ENCODE results near the gene STKLD1. TPM values are rescaled to one million over a fixed set of nuclear protein-coding genes. Genes with fewer than 3 reads are reported as not detected.
"Not testable (repeated sequence)": the region's sequence is repeated elsewhere in the genome, so short reads cannot be mapped to it uniquely, and the experiment has no call there.

STKLD1 gene
- total RNA-seq, 1 donor from 2014 or later, result 0.64 TPM

DNA sequence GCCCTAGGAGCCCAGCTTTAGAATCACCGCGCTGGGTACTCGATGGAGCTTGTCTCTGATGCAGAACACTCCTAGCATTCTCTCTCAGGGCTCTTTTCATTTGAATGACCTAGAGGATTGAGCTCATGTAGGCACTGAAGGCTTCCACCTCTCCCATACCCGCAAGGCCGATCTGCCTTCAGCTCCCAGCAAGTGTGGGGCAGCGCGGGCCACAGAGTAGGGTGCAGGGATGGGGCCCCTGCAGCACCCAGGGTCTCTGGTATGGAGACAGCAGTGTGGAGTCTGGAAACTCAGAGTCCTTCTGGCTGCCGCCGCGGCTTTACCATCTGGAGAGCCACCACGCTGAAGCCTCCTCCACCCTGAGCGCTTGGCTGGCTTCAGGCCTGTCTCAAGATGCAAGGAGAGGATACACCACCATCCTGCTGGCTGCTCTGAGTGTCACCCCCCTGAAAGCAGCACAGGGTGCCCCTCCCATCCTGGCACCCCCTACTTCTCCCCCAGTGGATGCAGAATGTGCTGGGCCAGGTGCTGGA, 12.9 kb downstream of the STKLD1 start:
- no peak for DNase-seq (ENCODE audit: low spot score)
- no peaks in the 10 kb centered on the region for H3K4me1 Mint-ChIP-seq (ENCODE audit: unreplicated experiment)
- no peak overlapping the region for H3K27ac Mint-ChIP-seq (ENCODE audit: unreplicated experiment)
- TF ChIP-seq, protein P1, sequence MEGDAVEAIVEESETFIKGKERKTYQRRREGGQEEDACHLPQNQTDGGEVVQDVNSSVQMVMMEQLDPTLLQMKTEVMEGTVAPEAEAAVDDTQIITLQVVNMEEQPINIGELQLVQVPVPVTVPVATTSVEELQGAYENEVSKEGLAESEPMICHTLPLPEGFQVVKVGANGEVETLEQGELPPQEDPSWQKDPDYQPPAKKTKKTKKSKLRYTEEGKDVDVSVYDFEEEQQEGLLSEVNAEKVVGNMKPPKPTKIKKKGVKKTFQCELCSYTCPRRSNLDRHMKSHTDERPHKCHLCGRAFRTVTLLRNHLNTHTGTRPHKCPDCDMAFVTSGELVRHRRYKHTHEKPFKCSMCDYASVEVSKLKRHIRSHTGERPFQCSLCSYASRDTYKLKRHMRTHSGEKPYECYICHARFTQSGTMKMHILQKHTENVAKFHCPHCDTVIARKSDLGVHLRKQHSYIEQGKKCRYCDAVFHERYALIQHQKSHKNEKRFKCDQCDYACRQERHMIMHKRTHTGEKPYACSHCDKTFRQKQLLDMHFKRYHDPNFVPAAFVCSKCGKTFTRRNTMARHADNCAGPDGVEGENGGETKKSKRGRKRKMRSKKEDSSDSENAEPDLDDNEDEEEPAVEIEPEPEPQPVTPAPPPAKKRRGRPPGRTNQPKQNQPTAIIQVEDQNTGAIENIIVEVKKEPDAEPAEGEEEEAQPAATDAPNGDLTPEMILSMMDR (IDR thresholded peaks at IDR 0.05; ENCODE audit: unreplicated experiment), result no peak
- no peak overlapping the region for H3K4me3 Mint-ChIP-seq (ENCODE audit: unreplicated experiment)
- H3K27me3 Mint-ChIP-seq (ENCODE audit: unreplicated experiment), result peaks cover 2% of the 10 kb centered on the region
- no peaks in the 10 kb centered on the region for H3K9me3 Mint-ChIP-seq (ENCODE audit: unreplicated experiment)
- no peaks in the 10 kb centered on the region for H3K36me3 Mint-ChIP-seq (ENCODE audit: low read depth, unreplicated experiment)

DNA sequence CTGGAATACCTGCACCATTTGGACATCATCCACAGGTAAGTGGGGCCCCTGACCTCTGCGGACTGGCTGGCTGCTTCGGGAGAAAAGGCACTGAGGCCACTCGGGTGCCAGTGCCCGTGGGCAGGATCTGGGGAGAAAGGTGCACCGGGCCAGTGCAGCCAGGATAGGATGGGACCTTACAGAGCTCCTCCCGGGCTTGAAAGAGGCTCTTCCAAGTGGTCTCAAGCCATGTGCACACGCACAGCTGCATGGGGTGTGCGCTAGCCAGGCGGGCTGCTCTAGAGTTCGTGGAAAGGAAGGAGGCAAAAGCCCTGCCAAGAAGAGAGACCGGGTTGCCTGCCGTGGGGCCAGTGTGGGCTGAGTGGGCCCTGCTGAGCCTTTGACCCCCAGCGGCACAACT, 13.4 kb downstream of the STKLD1 start:
- DNase-seq (ENCODE audit: low spot score), result no peak
- Mint-ChIP-seq H3K9me3 (ENCODE audit: unreplicated experiment) (no peaks in the 10 kb centered on the region), H3K27me3 (ENCODE audit: unreplicated experiment) (peaks cover 2% of the 10 kb centered on the region), H3K4me3 (ENCODE audit: unreplicated experiment) (no peak overlapping the region), H3K4me1 (ENCODE audit: unreplicated experiment) (no peaks in the 10 kb centered on the region), H3K27ac (ENCODE audit: unreplicated experiment) (no peak overlapping the region), H3K36me3 (ENCODE audit: low read depth, unreplicated experiment) (no peaks in the 10 kb centered on the region)
- TF ChIP-seq, protein P1 (IDR thresholded peaks at IDR 0.05; ENCODE audit: unreplicated experiment), result no peak

DNA sequence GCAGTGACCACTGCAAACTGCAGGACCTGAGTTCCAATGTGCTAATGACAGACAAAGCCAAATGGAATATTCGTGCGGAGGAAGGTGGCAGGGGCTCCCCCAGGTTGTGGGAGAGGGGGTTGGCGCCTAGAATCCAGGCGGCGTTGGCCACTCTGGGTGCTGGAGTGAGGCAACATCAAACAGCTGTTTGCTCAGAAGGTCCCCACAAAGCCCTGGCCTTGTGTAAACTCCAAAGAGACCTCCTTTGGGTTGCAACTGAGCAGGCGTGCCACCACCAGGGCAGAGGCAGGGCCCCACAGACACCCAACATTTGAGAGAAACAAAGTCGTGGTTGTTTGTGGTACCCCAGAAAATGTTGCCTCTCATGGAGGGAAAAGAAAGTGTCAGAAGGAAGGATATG, 14.5 kb downstream of the STKLD1 start:
- H3K27me3 Mint-ChIP-seq (ENCODE audit: unreplicated experiment), result peaks cover 5% of the 10 kb centered on the region
- no peak overlapping the region for H3K27ac Mint-ChIP-seq (ENCODE audit: unreplicated experiment)
- TF ChIP-seq, protein P1 (IDR thresholded peaks at IDR 0.05; ENCODE audit: unreplicated experiment), result no peak
- H3K9me3 Mint-ChIP-seq (ENCODE audit: unreplicated experiment), result no peaks in the 10 kb centered on the region
- no peaks in the 10 kb centered on the region for H3K4me1 Mint-ChIP-seq (ENCODE audit: unreplicated experiment)
- DNase-seq (ENCODE audit: low spot score), result no peak
- no peak overlapping the region for H3K4me3 Mint-ChIP-seq (ENCODE audit: unreplicated experiment)
- no peaks in the 10 kb centered on the region for H3K36me3 Mint-ChIP-seq (ENCODE audit: low read depth, unreplicated experiment)

DNA sequence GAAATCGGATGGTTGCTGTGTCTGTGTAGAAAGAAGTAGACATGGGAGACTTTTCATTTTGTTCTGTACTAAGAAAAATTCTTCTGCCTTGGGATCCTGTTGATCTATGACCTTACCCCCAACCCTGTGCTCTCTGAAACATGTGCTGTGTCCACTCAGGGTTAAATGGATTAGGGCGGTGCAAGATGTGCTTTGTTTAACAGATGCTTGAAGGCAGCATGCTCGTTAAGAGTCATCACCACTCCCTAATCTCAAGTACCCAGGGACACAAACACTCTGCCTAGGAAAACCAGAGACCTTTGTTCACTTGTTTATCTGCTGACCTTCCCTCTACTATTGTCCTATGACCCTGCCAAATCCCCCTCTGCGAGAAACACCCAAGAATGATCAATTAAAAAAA, 15.3 kb downstream of the STKLD1 start:
- not testable (repeated sequence) for H3K36me3 Mint-ChIP-seq (ENCODE audit: low read depth, unreplicated experiment); H3K4me3 Mint-ChIP-seq (ENCODE audit: unreplicated experiment); DNase-seq (ENCODE audit: low spot score); H3K4me1 Mint-ChIP-seq (ENCODE audit: unreplicated experiment); H3K27ac Mint-ChIP-seq (ENCODE audit: unreplicated experiment); H3K9me3 Mint-ChIP-seq (ENCODE audit: unreplicated experiment)
- peaks cover 10% of the 10 kb centered on the region for H3K27me3 Mint-ChIP-seq (ENCODE audit: unreplicated experiment)

DNA sequence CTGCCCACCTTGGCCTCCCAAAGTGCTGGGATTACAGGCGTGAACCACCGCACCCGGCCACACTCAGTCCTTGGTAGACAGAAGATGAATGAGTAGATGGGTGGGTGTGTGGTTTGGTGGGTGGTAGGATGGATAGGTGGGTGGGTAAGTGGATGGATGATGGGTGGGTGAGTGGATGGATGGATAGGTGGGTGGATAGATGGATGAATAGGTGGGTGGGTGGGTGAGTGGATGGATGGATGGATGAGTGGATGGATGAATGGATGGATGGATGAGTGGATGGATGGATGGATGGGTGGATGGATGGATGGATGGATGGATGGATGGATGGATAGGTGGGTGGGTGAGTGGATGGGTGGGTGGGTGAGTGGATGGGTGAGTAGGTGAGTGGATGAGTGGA, 16.1 kb downstream of the STKLD1 start:
- not testable (repeated sequence) for H3K4me1 Mint-ChIP-seq (ENCODE audit: unreplicated experiment); H3K9me3 Mint-ChIP-seq (ENCODE audit: unreplicated experiment); H3K36me3 Mint-ChIP-seq (ENCODE audit: low read depth, unreplicated experiment); H3K27me3 Mint-ChIP-seq (ENCODE audit: unreplicated experiment); H3K27ac Mint-ChIP-seq (ENCODE audit: unreplicated experiment); DNase-seq (ENCODE audit: low spot score); H3K4me3 Mint-ChIP-seq (ENCODE audit: unreplicated experiment)

DNA sequence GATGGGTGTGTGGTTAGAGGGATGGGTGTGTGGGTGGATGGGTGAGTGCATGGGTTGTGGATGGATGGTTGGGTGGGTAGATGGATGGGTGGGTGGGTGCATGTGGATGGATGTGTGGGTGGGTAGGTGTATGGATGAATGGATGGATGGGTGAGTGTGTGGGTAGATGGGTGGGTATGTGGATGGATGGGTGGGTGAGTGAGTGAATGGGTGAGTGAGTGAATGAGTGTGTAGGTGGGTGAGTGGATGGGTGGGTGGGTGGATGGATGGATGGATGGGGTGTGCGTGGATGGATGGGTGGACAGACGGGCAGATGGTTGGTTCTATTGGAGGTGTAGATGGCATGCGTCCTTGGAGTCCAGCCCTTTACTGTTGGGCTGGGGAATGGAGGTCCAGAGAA, 17.2 kb downstream of the STKLD1 start:
- Mint-ChIP-seq H3K9me3 (ENCODE audit: unreplicated experiment) (no peaks in the 10 kb centered on the region), H3K4me3 (ENCODE audit: unreplicated experiment) (no peak overlapping the region), H3K36me3 (ENCODE audit: low read depth, unreplicated experiment) (no peaks in the 10 kb centered on the region), H3K4me1 (ENCODE audit: unreplicated experiment) (no peaks in the 10 kb centered on the region), H3K27ac (ENCODE audit: unreplicated experiment) (no peak overlapping the region), H3K27me3 (ENCODE audit: unreplicated experiment) (peaks cover 8% of the 10 kb centered on the region)
- TF ChIP-seq, protein P1 (IDR thresholded peaks at IDR 0.05; ENCODE audit: unreplicated experiment), result no peak
- DNase-seq (ENCODE audit: low spot score), result no peak

Measured in endothelial cell (in vitro differentiated cells).